C4-2B (cell line): Measurements from ENCODE around the gene CEP97.

Experiments
- ZFX ChIP-seq: fragments of 450-650 bp; IDR thresholded peaks from 2 replicates; pipeline ENCODE4 v1.6.1; 2017
- TF ChIP-seq, protein P1 (sequence below): fragments of 450-650 bp; conservative IDR thresholded peaks from 2 replicates; pipeline ENCODE4 v1.5.1; 2017; ENCODE audit warnings: mild to moderate bottlenecking

- TF ChIP-seq, protein P1, sequence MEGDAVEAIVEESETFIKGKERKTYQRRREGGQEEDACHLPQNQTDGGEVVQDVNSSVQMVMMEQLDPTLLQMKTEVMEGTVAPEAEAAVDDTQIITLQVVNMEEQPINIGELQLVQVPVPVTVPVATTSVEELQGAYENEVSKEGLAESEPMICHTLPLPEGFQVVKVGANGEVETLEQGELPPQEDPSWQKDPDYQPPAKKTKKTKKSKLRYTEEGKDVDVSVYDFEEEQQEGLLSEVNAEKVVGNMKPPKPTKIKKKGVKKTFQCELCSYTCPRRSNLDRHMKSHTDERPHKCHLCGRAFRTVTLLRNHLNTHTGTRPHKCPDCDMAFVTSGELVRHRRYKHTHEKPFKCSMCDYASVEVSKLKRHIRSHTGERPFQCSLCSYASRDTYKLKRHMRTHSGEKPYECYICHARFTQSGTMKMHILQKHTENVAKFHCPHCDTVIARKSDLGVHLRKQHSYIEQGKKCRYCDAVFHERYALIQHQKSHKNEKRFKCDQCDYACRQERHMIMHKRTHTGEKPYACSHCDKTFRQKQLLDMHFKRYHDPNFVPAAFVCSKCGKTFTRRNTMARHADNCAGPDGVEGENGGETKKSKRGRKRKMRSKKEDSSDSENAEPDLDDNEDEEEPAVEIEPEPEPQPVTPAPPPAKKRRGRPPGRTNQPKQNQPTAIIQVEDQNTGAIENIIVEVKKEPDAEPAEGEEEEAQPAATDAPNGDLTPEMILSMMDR: no peak
- TF ChIP-seq ZFX: no peak
Observed at GRCh38 chr3:101806491-101806890, 82.1 kb downstream of the CEP97 start.
